ENCODE results near the gene SCAF4.

The SCAF4 gene

DNA sequence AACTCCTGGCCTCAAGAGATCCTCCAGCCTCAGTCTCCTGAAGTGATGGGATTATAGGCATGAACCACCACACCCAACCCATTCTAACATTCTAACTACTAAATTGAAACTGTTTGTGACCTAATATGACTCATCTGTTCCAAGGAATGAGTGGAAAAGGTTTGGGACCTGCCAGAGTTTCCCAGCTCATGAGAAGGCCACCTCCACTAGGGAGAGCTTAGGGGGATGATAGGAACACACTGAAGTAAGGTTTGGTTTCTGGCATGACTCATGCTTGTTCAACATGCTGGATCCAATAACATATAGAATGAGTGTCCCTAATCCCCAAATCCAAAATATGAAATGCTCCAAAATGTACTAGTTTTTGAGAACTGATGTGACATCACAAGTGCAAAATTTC lies 18.9 kb upstream of the SCAF4 start:
- no peak for TF ChIP-seq EZH2phosphoT487 (IDR thresholded peaks at IDR 0.05; ENCODE audit: borderline replicate concordance)
- TF ChIP-seq, protein P1, sequence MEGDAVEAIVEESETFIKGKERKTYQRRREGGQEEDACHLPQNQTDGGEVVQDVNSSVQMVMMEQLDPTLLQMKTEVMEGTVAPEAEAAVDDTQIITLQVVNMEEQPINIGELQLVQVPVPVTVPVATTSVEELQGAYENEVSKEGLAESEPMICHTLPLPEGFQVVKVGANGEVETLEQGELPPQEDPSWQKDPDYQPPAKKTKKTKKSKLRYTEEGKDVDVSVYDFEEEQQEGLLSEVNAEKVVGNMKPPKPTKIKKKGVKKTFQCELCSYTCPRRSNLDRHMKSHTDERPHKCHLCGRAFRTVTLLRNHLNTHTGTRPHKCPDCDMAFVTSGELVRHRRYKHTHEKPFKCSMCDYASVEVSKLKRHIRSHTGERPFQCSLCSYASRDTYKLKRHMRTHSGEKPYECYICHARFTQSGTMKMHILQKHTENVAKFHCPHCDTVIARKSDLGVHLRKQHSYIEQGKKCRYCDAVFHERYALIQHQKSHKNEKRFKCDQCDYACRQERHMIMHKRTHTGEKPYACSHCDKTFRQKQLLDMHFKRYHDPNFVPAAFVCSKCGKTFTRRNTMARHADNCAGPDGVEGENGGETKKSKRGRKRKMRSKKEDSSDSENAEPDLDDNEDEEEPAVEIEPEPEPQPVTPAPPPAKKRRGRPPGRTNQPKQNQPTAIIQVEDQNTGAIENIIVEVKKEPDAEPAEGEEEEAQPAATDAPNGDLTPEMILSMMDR (conservative IDR thresholded peaks at IDR 0.05; ENCODE audit: low read length) = no peak
- H3K4me2 ChIP-seq (ENCODE audit: low read depth, low read length, poor library complexity, severe bottlenecking) = no peak overlapping the region

GRCh38 chr21:31744182-31744800 lies 12.4 kb upstream of the SCAF4 start:
- Histone ChIP-seq H3K36me3 (ENCODE audit: insufficient read depth, low read length) (no peaks in the 10 kb centered on the region), H3K9me2 (replicated peaks; ENCODE audit: low read depth, low read length) (no peaks in the 10 kb centered on the region), H3K9ac (ENCODE audit: low read depth, low read length, poor library complexity, severe bottlenecking) (no peak overlapping the region), H3K27me3 (ENCODE audit: insufficient read depth, low read length, poor library complexity, severe bottlenecking) (no peaks in the 10 kb centered on the region), H3K4me2 (ENCODE audit: low read depth, low read length, poor library complexity, severe bottlenecking) (no peak overlapping the region), H3K9me3 (ENCODE audit: insufficient read depth, low read depth, low read length) (no peaks in the 10 kb centered on the region), H4K20me1 (ENCODE audit: insufficient read depth, low read length, poor library complexity, severe bottlenecking) (no peaks in the 10 kb centered on the region), H3F3A (ENCODE audit: low read depth) (no peaks in the 10 kb centered on the region), H2AFZ (ENCODE audit: low read length) (no peak overlapping the region), H3K79me2 (ENCODE audit: insufficient read depth, low read length) (no peaks in the 10 kb centered on the region), H3K4me1 (ENCODE audit: insufficient read depth, low read length, poor library complexity, severe bottlenecking) (peaks cover 6% of the 10 kb centered on the region), H3K4me3 (ENCODE audit: low read length, poor library complexity, severe bottlenecking) (no peak overlapping the region)
- TF ChIP-seq, protein P1 (conservative IDR thresholded peaks at IDR 0.05; ENCODE audit: low read length) = no peak
- no peak for TF ChIP-seq EZH2phosphoT487 (IDR thresholded peaks at IDR 0.05; ENCODE audit: borderline replicate concordance)

More for the DNA sequence above, 18.9 kb upstream of the SCAF4 start:
- H3K36me3 ChIP-seq (ENCODE audit: insufficient read depth, low read length) = no peaks in the 10 kb centered on the region
- H3K79me2 ChIP-seq (ENCODE audit: insufficient read depth, low read length) = no peaks in the 10 kb centered on the region
- no peak overlapping the region for H3K4me3 ChIP-seq (ENCODE audit: low read length, poor library complexity, severe bottlenecking)
- H3K9ac ChIP-seq (ENCODE audit: low read depth, low read length, poor library complexity, severe bottlenecking) = no peak overlapping the region
- no peaks in the 10 kb centered on the region for H3K4me1 ChIP-seq (ENCODE audit: insufficient read depth, low read length, poor library complexity, severe bottlenecking)
- H3F3A ChIP-seq (ENCODE audit: low read depth) = no peaks in the 10 kb centered on the region
- no peaks in the 10 kb centered on the region for H3K9me2 ChIP-seq (replicated peaks; ENCODE audit: low read depth, low read length)
- H4K20me1 ChIP-seq (ENCODE audit: insufficient read depth, low read length, poor library complexity, severe bottlenecking) = no peaks in the 10 kb centered on the region
- H3K27me3 ChIP-seq (ENCODE audit: insufficient read depth, low read length, poor library complexity, severe bottlenecking) = no peaks in the 10 kb centered on the region
- H3K9me3 ChIP-seq (ENCODE audit: insufficient read depth, low read depth, low read length) = no peaks in the 10 kb centered on the region
- H2AFZ ChIP-seq (ENCODE audit: low read length) = no peak overlapping the region

- no peaks in the 10 kb centered on the region for H3K79me2 ChIP-seq (ENCODE audit: insufficient read depth, low read length)
- H2AFZ ChIP-seq (ENCODE audit: low read length) = no peak overlapping the region
- no peak overlapping the region for H3K4me3 ChIP-seq (ENCODE audit: low read length, poor library complexity, severe bottlenecking)
- no peaks in the 10 kb centered on the region for H4K20me1 ChIP-seq (ENCODE audit: insufficient read depth, low read length, poor library complexity, severe bottlenecking)
- no peaks in the 10 kb centered on the region for H3K36me3 ChIP-seq (ENCODE audit: insufficient read depth, low read length)
- no peaks in the 10 kb centered on the region for H3F3A ChIP-seq (ENCODE audit: low read depth)
- H3K9me3 ChIP-seq (ENCODE audit: insufficient read depth, low read depth, low read length) = no peaks in the 10 kb centered on the region
- no peaks in the 10 kb centered on the region for H3K27me3 ChIP-seq (ENCODE audit: insufficient read depth, low read length, poor library complexity, severe bottlenecking)
- no peak overlapping the region for H3K4me2 ChIP-seq (ENCODE audit: low read depth, low read length, poor library complexity, severe bottlenecking)
- no peak for TF ChIP-seq EZH2phosphoT487 (IDR thresholded peaks at IDR 0.05; ENCODE audit: borderline replicate concordance)
- TF ChIP-seq, protein P1 (conservative IDR thresholded peaks at IDR 0.05; ENCODE audit: low read length) = no peak
- H3K9ac ChIP-seq (ENCODE audit: low read depth, low read length, poor library complexity, severe bottlenecking) = no peak overlapping the region
- H3K9me2 ChIP-seq (replicated peaks; ENCODE audit: low read depth, low read length) = no peaks in the 10 kb centered on the region
- H3K4me1 ChIP-seq (ENCODE audit: insufficient read depth, low read length, poor library complexity, severe bottlenecking) = peaks cover 6% of the 10 kb centered on the region
Observed at GRCh38 chr21:31743712-31744111, 11.8 kb upstream of the SCAF4 start.

Measured in Loucy (cell line).